ENCODE data around the gene HLTF.
"Not testable (repeated sequence)": the region's sequence is repeated elsewhere in the genome, so short reads cannot be mapped to it uniquely, and the experiment has no call there.

The HLTF gene

GRCh38 chr3:149086232-149086988 is at the start of gene HLTF:
TSS of gene HLTF (minus strand) at chr3:149086533. CDS start at chr3:149086336, 197 bp downstream.
- peak; percentile 86 for DNase-seq

GRCh38 chr3:149134575-149134974 is 48.2 kb upstream of the HLTF start:
- no peak for DNase-seq

DNA sequence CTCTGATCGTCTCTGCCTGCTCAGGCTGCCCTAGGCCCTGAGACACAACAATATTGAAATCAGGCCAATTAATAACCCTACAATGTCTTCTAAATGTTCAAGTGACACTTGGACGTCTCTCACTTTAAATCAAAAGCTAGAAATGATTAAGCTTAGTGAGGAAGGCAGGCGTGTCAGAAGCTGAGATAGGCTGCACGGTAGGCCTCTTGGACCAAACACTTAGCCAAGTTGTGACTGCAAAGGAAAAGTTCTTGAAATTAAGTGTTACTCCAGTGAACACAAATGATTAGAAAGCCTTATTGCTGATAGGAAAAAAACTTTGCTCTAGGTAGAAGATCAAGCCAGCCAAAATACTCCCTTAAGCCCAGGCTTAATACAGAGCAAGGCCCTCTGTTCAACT is 45.3 kb upstream of the HLTF start:
- DNase-seq, result no peak

- DNase-seq, result peak; percentile 74
These were observed 43.2 kb upstream of the HLTF start, which contains the start of gene HPS3 for GRCh38 chr3:149129326-149130205. TSS of gene HPS3 (plus strand) at chr3:149129638. CDS start at chr3:149129724, 86 bp downstream.

- DNase-seq, result no peak
These were observed 42.5 kb upstream of the HLTF start for GRCh38 chr3:149128821-149129220.

DNA sequence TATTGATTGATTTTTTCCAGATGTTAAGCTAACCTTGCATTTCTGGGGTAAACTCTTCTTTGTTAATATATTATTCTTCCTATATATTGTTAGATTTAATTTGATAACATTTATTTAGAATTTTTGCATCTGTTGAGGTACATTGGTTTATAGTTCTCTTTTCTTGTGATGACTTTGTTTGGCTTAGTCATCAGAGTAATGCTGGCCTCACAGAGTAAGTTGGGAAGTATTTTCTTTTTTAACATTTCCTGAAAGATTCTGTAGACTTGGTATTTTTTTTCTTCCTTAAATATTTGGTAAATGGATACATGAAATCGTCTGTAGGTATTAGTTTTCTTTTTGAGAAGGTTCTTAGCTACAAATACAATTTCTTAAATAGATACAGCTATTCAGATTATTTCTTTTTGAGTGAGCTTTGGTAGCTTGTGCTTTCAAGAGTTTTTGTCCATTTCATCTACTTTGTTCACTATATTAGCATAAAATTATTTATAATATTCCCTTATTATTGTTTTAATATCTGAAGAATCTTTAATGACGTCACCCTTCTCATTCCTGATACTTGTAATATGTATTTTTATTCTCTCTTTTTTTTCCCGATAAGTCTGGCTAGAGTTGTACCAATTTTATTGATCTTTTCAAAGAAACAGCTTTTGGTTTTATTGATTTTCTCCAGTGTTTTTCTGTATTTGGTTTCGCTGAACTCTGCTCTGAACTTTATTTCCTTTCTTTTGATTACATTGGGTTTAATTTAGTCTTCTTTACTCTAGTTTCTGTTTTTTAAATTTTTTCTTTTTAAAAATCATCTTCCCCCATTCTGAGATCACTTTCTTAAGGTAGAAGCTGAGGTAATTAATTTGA is 36.6 kb upstream of the HLTF start:
- no peak for DNase-seq

- DNase-seq, result no peak
These were observed 34.0 kb upstream of the HLTF start for GRCh38 chr3:149120051-149120972.

DNA sequence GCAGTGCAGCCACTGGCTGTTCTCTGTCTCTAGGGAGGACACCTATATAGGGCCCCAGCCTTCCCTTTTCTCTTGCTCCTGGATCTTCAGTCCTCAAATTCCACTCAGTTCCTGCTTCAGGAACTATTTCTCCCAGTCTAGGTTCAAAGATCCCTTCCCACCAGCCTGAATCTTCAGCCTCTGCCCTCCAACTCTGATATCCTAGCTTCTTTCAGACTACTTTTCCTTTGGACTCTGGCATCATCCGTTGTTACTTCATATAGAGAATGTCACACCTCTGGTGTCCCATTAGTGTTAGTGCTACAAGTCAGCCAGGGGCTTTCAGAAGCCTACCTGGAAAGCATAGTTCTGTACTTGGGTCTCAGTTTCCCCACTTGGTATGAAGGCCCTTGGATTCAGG is 33.1 kb upstream of the HLTF start:
- DNase-seq, result no peak

GRCh38 chr3:149118724-149119123 is 32.4 kb upstream of the HLTF start:
- no peak for DNase-seq

GRCh38 chr3:149115114-149115513 is 28.8 kb upstream of the HLTF start:
- no peak for DNase-seq

- DNase-seq, result no peak
These were observed 28.1 kb upstream of the HLTF start for GRCh38 chr3:149114458-149114857.

DNA sequence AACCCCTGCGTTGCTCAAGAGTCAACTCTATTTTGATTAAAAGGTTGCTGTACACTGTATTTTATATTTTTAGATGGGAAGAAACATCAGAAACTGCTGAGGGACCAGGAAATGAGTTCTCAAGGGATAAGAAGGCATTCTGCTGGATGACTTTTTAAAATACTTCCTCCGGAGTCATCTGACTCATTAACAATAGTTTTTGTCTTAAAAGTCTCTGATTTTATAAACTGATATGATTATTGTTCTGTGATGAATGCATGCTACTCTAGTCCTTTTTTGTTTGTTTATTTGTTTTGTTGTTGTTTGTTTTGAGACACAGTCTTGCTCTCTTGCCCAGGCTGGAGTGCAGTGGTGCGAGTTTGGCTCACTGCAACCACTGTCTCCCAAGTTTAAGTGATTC is 18.2 kb upstream of the HLTF start:
- no peak for DNase-seq

GRCh38 chr3:149101641-149102040 is 15.3 kb upstream of the HLTF start:
- DNase-seq, result no peak

DNA sequence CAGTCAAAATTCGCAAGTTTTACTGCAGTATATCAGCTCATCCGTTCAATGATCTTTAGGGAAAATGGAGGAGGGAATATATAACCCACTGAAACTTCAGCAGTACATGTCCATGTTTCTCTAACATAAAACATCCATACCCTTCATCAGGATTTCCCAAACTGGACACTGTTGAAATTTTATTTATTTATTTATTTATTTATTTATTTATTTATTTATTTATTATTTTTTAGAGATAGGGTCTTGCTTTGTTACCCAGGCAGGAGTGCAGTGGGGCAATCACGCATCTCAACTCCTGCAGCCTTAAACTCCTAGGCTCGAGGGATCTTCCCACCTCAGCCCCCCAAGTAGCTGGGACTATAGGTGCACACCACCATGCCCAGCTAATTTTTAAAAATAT is 14.8 kb upstream of the HLTF start:
- no peak for DNase-seq

- not testable (repeated sequence) for DNase-seq
These were observed 11.7 kb upstream of the HLTF start for GRCh38 chr3:149097987-149098386.

- no peak for DNase-seq
These were observed 9.2 kb upstream of the HLTF start for GRCh38 chr3:149095487-149095886.

GRCh38 chr3:149091983-149092382 is 5.7 kb upstream of the HLTF start:
- no peak for DNase-seq

DNA sequence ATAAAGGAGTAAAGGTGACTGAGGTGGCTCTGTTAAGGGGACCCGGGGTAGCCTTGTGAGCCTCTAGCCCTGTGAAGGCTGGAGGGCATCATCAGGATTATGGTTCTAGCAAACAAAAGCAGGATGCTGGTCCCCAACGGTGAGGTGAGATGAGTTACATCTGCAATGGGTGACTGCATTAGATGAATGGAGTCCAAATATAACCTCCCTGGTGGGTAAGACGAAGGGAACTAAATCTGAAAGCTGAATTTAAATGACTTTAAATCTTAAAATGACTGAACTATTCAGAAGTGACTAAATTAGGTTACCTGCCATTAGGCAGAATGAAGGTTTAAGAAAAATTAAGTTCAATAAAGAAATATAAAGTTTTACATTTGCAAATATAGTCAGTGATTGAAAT is 4.6 kb upstream of the HLTF start:
- no peak for DNase-seq

GRCh38 chr3:149090461-149090860 is 4.1 kb upstream of the HLTF start:
- no peak for DNase-seq

- DNase-seq, result no peak
These were observed 3.1 kb upstream of the HLTF start for GRCh38 chr3:149089395-149089794.

GRCh38 chr3:149087208-149087607 is 875 bp upstream of the HLTF start:
- no peak for DNase-seq

- DNase-seq, result no peak
These were observed 503 bp downstream of the HLTF start for GRCh38 chr3:149085828-149086231.

Data from stimulated activated CD4-positive, alpha-beta T cell treated with anti-CD3 and anti-CD28 coated beads, Interleukin-12 subunit alpha, Interleukin-12 subunit beta, amount 100 ng/mL, for 4 hours (primary cell).